Activated T-cell treated with anti-CD3 and anti-CD28 coated beads, Interleukin-2, amount 50 U/mL, for 72 hours (primary cell): ENCODE data around the gene PTGDS. TPM values are rescaled to one million over a fixed set of nuclear protein-coding genes. Genes with fewer than 3 reads are reported as not detected.

Experiments used
- ATAC-seq, 2 donors: fragments of 150-1000 bp; cut with Tn5 transposase; replicated peaks in 1 of 2; 2 replicates each; pipeline ENCODE4 v1.10.0; 2021; ENCODE audit warnings: moderate library complexity in 2 of 2, mild to moderate bottlenecking in 1 of 2
- DNase-seq, 2 donors: peaks; one replicate each; pipeline ENCODE4 v3.0.0; 2021 to 2022; ENCODE audit warnings: mixed read lengths in 1 of 2
- H3K27ac Mint-ChIP-seq: one replicate; pipeline ENCODE4 v1.8.0; 2022; ENCODE audit warnings: mild to moderate bottlenecking, moderate library complexity, mixed read lengths
- H3K27me3 Mint-ChIP-seq: one replicate; pipeline ENCODE4 v1.8.0; 2022; ENCODE audit warnings: low read depth, mixed read lengths
- H3K36me3 Mint-ChIP-seq, 2 donors: one replicate each; pipeline ENCODE4 v1.8.0; 2022; ENCODE audit warnings: mixed read lengths in 2 of 2, mild to moderate bottlenecking in 1 of 2; ENCODE audit not compliant: insufficient read depth in 2 of 2
- H3K4me1 Mint-ChIP-seq: one replicate; pipeline ENCODE4 v1.8.0; 2022; ENCODE audit warnings: low read depth, mixed read lengths
- H3K4me3 Mint-ChIP-seq, 2 donors: one replicate each; pipeline ENCODE4 v1.8.0; 2022; ENCODE audit warnings: mild to moderate bottlenecking in 2 of 2, mixed read lengths in 2 of 2, moderate library complexity in 2 of 2
- H3K9me3 Mint-ChIP-seq, 2 donors: one replicate each; pipeline ENCODE4 v1.8.0; 2022; ENCODE audit warnings: mixed read lengths in 2 of 2
- total RNA-seq, 2 donors: library from RNA; stranded (reverse); gene quantifications; one replicate each; pipeline ENCODE4 v1.2.3, GENCODE V29; 2022

The PTGDS gene
- total RNA-seq, 2 donors from 2014 or later = not detected

- DNase-seq = peak in 1 of 2 donors; percentile 35
Measured at GRCh38 chr9:136965771-136966484, 11.4 kb upstream of the PTGDS start.

GRCh38 chr9:136968333-136969127 lies 8.8 kb upstream of the PTGDS start:
- peaks cover 11% of the 10 kb centered on the region for H3K4me1 Mint-ChIP-seq
- no peak overlapping the region for H3K27ac Mint-ChIP-seq
- no peaks in the 10 kb centered on the region for H3K9me3 Mint-ChIP-seq
- no peaks in the 10 kb centered on the region for H3K36me3 Mint-ChIP-seq
- H3K27me3 Mint-ChIP-seq = no peaks in the 10 kb centered on the region
- H3K4me3 Mint-ChIP-seq = no peak overlapping the region
- no peak for ATAC-seq
- DNase-seq = no peak

More at GRCh38 chr9:136965771-136966484, 11.4 kb upstream of the PTGDS start:
- peak; percentile 56 to 74 for ATAC-seq
- no peak overlapping the region for H3K27ac Mint-ChIP-seq
- no peaks in the 10 kb centered on the region for H3K27me3 Mint-ChIP-seq
- H3K4me3 Mint-ChIP-seq = peak overlapping the region; percentile 67 to 82
- no peaks in the 10 kb centered on the region for H3K9me3 Mint-ChIP-seq
- H3K36me3 Mint-ChIP-seq = no peaks in the 10 kb centered on the region
- H3K4me1 Mint-ChIP-seq = peaks cover 13% of the 10 kb centered on the region

GRCh38 chr9:136969150-136969549 lies 8.2 kb upstream of the PTGDS start:
- Mint-ChIP-seq H3K4me1 (peaks cover 11% of the 10 kb centered on the region), H3K36me3 (no peaks in the 10 kb centered on the region), H3K27ac (no peak overlapping the region), H3K4me3 (no peak overlapping the region), H3K27me3 (no peaks in the 10 kb centered on the region), H3K9me3 (no peaks in the 10 kb centered on the region)
- DNase-seq = no peak
- no peak for ATAC-seq

- no peak overlapping the region for H3K4me3 Mint-ChIP-seq
- no peak overlapping the region for H3K27ac Mint-ChIP-seq
- no peaks in the 10 kb centered on the region for H3K36me3 Mint-ChIP-seq
- ATAC-seq (no peak), DNase-seq (no peak)
- peaks cover 11% of the 10 kb centered on the region for H3K4me1 Mint-ChIP-seq
- H3K27me3 Mint-ChIP-seq = no peaks in the 10 kb centered on the region
- no peaks in the 10 kb centered on the region for H3K9me3 Mint-ChIP-seq
Measured at GRCh38 chr9:136969774-136970173, 7.5 kb upstream of the PTGDS start.

GRCh38 chr9:136970361-136970760 lies 6.9 kb upstream of the PTGDS start:
- Mint-ChIP-seq H3K27me3 (no peaks in the 10 kb centered on the region), H3K9me3 (no peaks in the 10 kb centered on the region), H3K36me3 (no peaks in the 10 kb centered on the region), H3K27ac (no peak overlapping the region), H3K4me1 (peaks cover 14% of the 10 kb centered on the region), H3K4me3 (no peak overlapping the region)
- ATAC-seq (no peak), DNase-seq (no peak)

GRCh38 chr9:136971746-136972145 lies 5.6 kb upstream of the PTGDS start:
- ATAC-seq = no peak
- H3K4me1 Mint-ChIP-seq = peaks cover 11% of the 10 kb centered on the region
- H3K9me3 Mint-ChIP-seq = no peaks in the 10 kb centered on the region
- no peaks in the 10 kb centered on the region for H3K36me3 Mint-ChIP-seq
- H3K4me3 Mint-ChIP-seq = no peak overlapping the region
- DNase-seq = no peak
- no peak overlapping the region for H3K27ac Mint-ChIP-seq
- no peaks in the 10 kb centered on the region for H3K27me3 Mint-ChIP-seq

- ATAC-seq (no peak), DNase-seq (no peak)
- Mint-ChIP-seq H3K27me3 (no peaks in the 10 kb centered on the region), H3K27ac (no peak overlapping the region), H3K4me1 (peaks cover 11% of the 10 kb centered on the region), H3K9me3 (no peaks in the 10 kb centered on the region), H3K4me3 (no peak overlapping the region), H3K36me3 (no peaks in the 10 kb centered on the region)
Measured at GRCh38 chr9:136972335-136972734, 5.0 kb upstream of the PTGDS start.

- Mint-ChIP-seq H3K27me3 (no peaks in the 10 kb centered on the region), H3K4me1 (peaks cover 11% of the 10 kb centered on the region), H3K4me3 (no peak overlapping the region), H3K36me3 (no peaks in the 10 kb centered on the region), H3K9me3 (no peaks in the 10 kb centered on the region), H3K27ac (no peak overlapping the region)
- no peak for DNase-seq
- no peak for ATAC-seq
Measured at GRCh38 chr9:136972743-136973142, 4.6 kb upstream of the PTGDS start.

GRCh38 chr9:136973618-136974617 lies 3.4 kb upstream of the PTGDS start:
- DNase-seq = no peak
- H3K27ac Mint-ChIP-seq = no peak overlapping the region

GRCh38 chr9:136974817-136975535 lies 2.3 kb upstream of the PTGDS start:
- no peak for DNase-seq
- no peak overlapping the region for H3K4me3 Mint-ChIP-seq
- peak in 1 of 2 donors; percentile 10 for ATAC-seq
- H3K4me1 Mint-ChIP-seq = peaks cover 11% of the 10 kb centered on the region
- no peaks in the 10 kb centered on the region for H3K9me3 Mint-ChIP-seq
- no peak overlapping the region for H3K27ac Mint-ChIP-seq
- H3K27me3 Mint-ChIP-seq = no peaks in the 10 kb centered on the region
- no peaks in the 10 kb centered on the region for H3K36me3 Mint-ChIP-seq

More at GRCh38 chr9:136973618-136974617, 3.4 kb upstream of the PTGDS start:
- no peaks in the 10 kb centered on the region for H3K36me3 Mint-ChIP-seq
- H3K27me3 Mint-ChIP-seq = no peaks in the 10 kb centered on the region
- ATAC-seq = no peak
- peaks cover 11% of the 10 kb centered on the region for H3K4me1 Mint-ChIP-seq
- no peaks in the 10 kb centered on the region for H3K9me3 Mint-ChIP-seq
- H3K4me3 Mint-ChIP-seq = no peak overlapping the region

GRCh38 chr9:136975644-136976043 lies 1.7 kb upstream of the PTGDS start:
- H3K4me1 Mint-ChIP-seq = peaks cover 11% of the 10 kb centered on the region
- ATAC-seq = peak; percentile 24 to 37
- H3K27ac Mint-ChIP-seq = no peak overlapping the region
- H3K4me3 Mint-ChIP-seq = no peak overlapping the region
- no peaks in the 10 kb centered on the region for H3K27me3 Mint-ChIP-seq
- H3K9me3 Mint-ChIP-seq = no peaks in the 10 kb centered on the region
- no peaks in the 10 kb centered on the region for H3K36me3 Mint-ChIP-seq
- peak; percentile 56 to 63 for DNase-seq

- no peak for ATAC-seq
- no peaks in the 10 kb centered on the region for H3K27me3 Mint-ChIP-seq
Measured at GRCh38 chr9:136977649-136978072, 357 bp downstream of the PTGDS start.

More at GRCh38 chr9:136977649-136978072, 357 bp downstream of the PTGDS start:
- Mint-ChIP-seq H3K9me3 (no peaks in the 10 kb centered on the region), H3K4me3 (peak overlapping the region in 1 of 2 donors; percentile 44), H3K36me3 (no peaks in the 10 kb centered on the region), H3K27ac (no peak overlapping the region), H3K4me1 (peaks cover 11% of the 10 kb centered on the region)
- DNase-seq = no peak
